ENCODE measurements around the gene ERICH6.

ERICH6 gene

DNA sequence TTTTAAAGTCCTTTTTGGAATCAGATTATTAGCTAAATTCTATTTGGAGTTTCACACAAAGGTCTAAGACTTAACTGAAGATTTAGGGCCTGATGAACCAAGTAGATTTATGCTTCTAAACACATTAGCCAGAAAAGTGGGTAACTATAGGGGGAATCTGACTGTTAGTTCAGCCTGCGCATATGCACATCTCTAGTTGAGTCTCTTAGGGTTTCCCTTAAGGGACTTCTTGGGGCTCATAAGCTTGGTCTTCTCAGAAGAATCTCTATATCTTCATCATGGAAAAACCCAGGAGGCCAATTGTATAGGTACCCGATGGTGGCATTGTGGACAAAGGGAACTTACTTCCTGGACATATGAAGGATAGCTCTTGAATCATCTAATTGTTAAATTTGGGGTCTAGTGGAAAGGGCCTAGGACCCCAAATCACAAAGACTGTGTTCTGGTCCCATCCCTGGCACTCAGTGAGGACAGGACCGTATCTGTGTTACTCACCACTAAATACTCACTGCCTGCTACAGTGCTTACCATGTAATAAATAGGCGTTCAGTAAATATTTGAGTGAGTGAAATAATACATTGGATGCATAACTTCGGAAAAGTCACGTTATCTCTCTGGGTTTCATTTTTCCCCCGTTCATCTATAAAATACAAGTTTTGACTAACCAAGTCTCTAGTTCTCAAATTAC, 83.6 kb downstream of the ERICH6 start:
- TF ChIP-seq CTCF (IDR thresholded peaks at IDR 0.05; ENCODE audit: low read depth, low read length) = no peak

GRCh38 chr3:150613709-150614480, 89.8 kb downstream of the ERICH6 start:
- no peak overlapping the region for H3K4me3 ChIP-seq (replicated peaks in 1 of 2; ENCODE audit: low read depth in 2 of 2, low read length in 2 of 2)
- DNase-seq (ENCODE audit: low read depth in 2 of 2) = no peak
- no peak for TF ChIP-seq CTCF (IDR thresholded peaks at IDR 0.05; ENCODE audit: low read depth, low read length)

More for the DNA sequence above, 83.6 kb downstream of the ERICH6 start:
- DNase-seq (ENCODE audit: low read depth in 2 of 2) = no peak
- no peak overlapping the region for H3K4me3 ChIP-seq (replicated peaks in 1 of 2; ENCODE audit: low read depth in 2 of 2, low read length in 2 of 2)

GRCh38 chr3:150613034-150613433, 90.7 kb downstream of the ERICH6 start:
- H3K4me3 ChIP-seq (replicated peaks in 1 of 2; ENCODE audit: low read depth in 2 of 2, low read length in 2 of 2) = no peak overlapping the region
- TF ChIP-seq CTCF (IDR thresholded peaks at IDR 0.05; ENCODE audit: low read depth, low read length) = no peak
- DNase-seq (ENCODE audit: low read depth in 2 of 2) = no peak

DNA sequence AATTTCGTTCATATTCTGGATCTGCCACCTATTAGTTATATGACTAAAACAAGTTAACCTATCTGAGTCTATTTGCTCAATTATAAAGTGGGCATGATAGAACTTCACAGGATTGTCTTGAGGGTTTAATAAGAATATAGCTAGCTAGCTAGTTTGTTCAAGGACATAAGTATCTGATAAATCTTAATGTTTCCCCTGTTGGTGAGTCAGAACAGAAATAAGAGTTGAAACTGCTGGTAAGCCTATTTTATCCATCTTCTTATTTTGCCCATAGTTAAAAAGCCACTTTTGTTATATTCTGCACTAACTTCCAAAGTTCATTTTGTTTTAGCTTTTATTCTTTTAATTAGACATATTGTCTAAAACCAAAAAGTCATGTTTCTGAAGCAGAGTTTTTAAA, 91.2 kb downstream of the ERICH6 start:
- no peak for TF ChIP-seq CTCF (IDR thresholded peaks at IDR 0.05; ENCODE audit: low read depth, low read length)
- no peak overlapping the region for H3K4me3 ChIP-seq (replicated peaks in 1 of 2; ENCODE audit: low read depth in 2 of 2, low read length in 2 of 2)
- no peak for DNase-seq (ENCODE audit: low read depth in 2 of 2)

DNA sequence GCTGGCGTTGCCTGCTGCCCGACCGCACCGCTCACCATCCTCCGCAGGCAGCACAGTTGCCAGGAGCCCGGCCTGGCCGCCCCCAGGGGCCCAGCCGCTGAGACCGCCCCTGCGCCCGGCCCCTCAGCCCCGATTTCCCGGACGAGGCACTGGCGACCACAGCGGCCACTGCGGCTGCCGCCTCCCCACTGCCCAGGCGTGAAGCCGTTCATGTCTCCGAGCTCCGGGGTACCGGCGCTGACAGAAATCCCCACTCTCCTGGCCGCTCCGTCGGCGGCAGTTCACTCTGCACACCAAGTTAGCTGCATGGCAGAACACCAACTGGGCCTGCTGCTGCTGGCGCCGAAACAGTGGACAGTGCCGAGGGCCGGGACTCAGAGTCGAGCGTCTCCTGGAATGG, 92.1 kb downstream of the ERICH6 start:
- TF ChIP-seq CTCF (IDR thresholded peaks at IDR 0.05; ENCODE audit: low read depth, low read length) = no peak
- H3K4me3 ChIP-seq (replicated peaks in 1 of 2; ENCODE audit: low read depth in 2 of 2, low read length in 2 of 2) = no peak overlapping the region
- no peak for DNase-seq (ENCODE audit: low read depth in 2 of 2)

DNA sequence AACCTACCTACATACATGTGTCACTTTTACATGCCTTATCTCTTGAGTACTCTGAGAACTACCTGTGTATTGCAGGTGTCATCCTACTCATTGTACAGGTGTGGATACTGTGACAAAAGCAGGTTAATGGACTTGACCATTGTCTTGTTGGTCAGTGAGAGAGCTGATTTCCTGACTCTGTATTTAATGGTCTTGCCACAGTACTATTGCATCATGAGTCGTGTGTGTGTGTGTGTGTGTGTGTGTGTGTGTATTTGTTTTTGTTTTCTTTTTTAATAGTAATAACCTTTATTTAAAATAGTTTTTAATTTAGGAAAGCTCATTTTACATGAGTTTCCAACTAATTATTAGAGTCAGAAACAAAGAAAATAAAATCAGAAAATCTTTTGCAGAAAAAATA, 92.9 kb downstream of the ERICH6 start:
- peak; percentile 35 to 49 for DNase-seq (ENCODE audit: low read depth in 2 of 2)
- no peak for TF ChIP-seq CTCF (IDR thresholded peaks at IDR 0.05; ENCODE audit: low read depth, low read length)
- H3K4me3 ChIP-seq (replicated peaks in 1 of 2; ENCODE audit: low read depth in 2 of 2, low read length in 2 of 2) = no peak overlapping the region
